GM12872 (cell line): ENCODE data around the gene CCDC187.

Source experiments
- TF ChIP-seq, protein P1 (sequence below): IDR thresholded peaks from 3 replicates; pipeline ENCODE4 v1.5.1; 2011; ENCODE audit warnings: low read depth, mild to moderate bottlenecking, low read length, moderate library complexity; ENCODE audit not compliant: insufficient read depth

CCDC187 gene

DNA sequence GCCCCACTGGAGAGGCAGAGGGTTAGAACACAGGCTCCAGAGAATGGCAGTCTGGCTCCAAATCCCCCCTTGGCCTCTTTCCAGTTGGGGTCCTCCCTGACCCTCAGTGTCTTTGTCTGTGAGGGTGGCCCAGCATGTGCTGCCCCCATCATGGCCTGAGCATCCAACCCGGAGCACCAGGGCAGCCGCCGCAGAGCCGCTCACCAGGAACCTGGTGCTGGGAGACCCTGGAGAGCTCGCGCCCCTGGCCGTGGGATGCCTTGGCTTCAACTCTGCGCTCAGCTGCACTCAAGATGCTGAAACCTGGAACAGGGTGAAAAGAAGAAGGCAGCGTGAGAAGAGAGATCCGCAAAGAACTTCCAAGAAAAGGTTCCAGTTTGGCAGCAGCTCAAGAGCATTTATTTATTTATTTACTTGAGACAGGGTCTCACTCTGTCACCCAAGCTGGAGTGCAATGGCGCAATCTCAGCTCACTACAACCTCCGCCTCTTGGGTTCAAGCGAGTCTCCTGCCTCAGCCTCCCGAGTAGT, 3.8 kb downstream of the CCDC187 start:
- TF ChIP-seq, protein P1, sequence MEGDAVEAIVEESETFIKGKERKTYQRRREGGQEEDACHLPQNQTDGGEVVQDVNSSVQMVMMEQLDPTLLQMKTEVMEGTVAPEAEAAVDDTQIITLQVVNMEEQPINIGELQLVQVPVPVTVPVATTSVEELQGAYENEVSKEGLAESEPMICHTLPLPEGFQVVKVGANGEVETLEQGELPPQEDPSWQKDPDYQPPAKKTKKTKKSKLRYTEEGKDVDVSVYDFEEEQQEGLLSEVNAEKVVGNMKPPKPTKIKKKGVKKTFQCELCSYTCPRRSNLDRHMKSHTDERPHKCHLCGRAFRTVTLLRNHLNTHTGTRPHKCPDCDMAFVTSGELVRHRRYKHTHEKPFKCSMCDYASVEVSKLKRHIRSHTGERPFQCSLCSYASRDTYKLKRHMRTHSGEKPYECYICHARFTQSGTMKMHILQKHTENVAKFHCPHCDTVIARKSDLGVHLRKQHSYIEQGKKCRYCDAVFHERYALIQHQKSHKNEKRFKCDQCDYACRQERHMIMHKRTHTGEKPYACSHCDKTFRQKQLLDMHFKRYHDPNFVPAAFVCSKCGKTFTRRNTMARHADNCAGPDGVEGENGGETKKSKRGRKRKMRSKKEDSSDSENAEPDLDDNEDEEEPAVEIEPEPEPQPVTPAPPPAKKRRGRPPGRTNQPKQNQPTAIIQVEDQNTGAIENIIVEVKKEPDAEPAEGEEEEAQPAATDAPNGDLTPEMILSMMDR = no peak

DNA sequence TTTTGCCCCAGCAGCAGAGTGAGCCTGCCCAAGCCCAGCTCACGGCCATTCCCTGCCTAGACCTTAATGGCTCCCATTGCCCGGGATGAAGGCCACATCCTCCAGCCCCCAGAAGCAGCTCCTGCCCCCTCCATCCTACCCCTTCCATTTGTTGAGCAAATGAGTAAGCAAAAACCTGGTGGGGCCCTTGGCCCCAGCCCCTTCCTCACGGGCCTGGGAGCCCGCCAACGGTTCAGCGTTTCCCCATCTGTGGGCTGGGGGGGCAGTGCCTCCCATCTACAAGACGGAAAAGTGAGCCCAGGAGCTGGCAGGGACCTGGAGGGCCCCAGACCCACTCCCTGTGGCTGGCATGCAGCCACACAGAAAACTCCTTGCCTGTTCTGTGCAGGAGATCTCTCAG, 4.4 kb downstream of the CCDC187 start:
- TF ChIP-seq, protein P1 = no peak

DNA sequence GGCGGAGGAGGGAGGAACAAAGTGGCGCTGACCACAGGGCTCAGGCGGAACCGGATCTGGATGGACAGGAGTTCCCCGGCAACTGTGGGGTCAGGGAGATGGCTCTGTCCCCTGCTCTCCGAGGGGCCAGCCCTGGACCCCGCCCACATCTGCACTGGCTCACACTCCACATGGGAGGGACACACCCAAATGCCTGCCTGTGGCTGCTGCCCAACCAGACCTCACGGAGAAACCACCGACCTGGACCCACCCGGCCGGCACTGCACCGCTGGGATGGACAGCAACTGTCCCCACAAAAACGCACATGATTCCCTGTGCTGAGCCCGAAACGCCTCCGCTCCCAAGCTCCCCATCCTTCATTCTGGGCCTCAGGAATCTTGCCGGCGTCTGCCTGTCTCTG, 4.8 kb downstream of the CCDC187 start:
- TF ChIP-seq, protein P1 = no peak

DNA sequence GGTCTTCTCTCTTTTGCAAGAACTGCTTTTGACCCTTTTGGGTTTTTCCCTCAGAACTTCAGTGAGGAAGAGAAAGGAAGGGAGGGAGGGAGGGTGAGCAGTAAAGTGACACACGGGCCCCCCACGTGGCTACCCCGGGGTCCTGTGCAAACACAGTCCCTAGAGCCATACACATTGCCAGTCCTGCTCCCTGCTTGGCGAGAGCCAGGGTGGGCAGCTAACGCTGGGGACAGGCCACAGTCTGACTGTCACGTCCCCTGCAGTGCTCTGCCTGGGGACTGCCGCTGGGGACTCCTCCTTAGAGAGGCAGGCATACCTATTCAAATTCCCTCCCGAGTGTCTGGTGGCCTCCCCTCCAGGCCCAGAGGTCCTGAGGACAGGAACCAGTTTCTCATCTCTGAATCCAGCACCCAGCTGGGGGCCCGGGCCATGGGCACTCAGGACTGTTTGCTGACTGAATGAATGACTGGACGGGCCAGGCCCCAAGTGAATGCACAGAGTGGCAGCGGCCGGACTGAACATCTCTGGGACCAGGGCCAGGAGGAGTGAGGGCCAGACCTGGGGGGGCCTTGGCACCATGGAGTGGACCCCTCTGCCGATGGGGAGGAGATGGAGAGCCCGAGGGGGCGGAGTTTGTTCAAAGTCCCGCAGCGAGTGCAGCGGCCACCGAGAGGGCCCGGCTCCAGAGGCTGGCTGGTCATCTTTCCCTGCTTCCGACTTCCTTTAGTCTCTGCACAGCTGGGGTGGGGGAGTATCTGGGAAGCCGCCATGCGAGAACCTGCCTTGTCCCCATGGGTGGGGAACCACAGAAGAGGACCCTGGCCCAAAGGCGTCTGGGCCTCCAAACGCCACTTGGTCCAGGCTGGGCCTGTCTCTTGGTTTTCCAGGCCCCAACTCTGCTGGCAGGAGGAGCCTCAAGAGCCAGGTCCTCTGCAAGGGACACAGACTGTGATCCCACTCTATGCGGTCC, 5.8 kb downstream of the CCDC187 start:
- TF ChIP-seq, protein P1 = no peak

DNA sequence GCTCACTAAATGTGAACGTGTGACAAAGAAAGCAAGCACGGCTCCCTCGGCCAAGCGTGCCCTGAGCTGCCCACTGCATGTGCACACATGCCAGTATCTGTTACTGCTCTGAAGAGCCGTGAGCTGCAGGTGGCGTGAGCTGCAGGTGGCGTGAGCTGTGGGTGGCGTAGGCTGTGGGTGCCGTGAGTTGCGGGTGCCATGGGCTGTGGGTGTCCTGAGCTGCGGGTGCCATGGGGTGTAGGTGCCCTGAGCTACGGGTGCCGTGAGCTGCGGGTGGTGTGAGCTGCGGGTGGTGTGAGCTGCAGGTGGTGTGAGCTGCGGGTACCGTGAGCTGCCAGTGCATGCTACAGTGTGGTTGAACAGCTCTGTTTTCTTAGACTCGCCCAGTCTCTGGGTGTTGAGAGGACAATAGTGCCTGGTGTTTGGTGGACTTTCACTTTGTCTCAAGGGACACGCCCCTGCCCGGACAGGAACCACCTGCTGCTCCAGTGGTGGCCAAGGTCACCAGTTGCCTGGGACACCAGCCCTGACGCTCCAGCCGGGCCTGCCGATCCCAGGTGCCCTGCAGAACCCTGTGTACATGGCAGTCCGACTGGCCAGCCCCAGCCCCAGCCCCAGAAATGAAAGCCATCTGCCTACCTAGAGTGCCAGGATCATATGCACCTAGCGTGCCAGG, 6.7 kb downstream of the CCDC187 start:
- TF ChIP-seq, protein P1 = no peak

DNA sequence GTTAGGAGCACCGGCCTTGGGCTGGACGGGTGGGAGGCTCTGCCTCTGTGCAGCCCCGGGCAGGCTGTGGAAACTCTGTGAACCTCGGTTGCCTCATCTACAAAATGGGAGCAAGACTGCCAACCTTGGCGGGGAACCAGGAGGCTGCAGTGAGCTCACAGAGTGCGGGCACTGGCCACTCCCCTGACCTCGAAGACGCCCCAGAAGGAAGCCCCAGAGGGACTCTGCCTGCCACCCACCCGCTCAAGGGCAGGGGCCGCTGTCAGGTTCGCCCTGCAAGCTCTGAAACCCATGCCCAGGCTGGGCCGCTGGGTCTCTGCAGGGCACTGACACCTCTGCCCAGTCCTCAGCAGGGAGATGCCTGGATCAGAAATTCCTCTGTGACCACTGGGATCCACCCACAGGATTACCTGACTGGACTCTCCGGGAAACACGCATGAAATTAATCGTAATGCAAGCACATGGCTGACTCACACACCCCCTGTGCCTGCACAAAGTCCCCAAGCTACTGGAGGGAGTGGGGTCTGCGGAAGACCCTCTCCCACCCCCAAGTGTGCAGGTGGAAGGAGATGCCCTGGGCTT, 7.4 kb downstream of the CCDC187 start:
- TF ChIP-seq, protein P1 = no peak
